HepG2 (cell line): ENCODE results near the gene NCS1. TPM values are rescaled to one million over a fixed set of nuclear protein-coding genes. Genes with fewer than 3 reads are reported as not detected.

ENCODE experiments used
- ATAC-seq: fragments of 200-7000 bp; cut with Tn5 transposase; 3 replicates; pipeline ENCODE4 v1.9.1; 2020; ENCODE audit warnings: mild to moderate bottlenecking, moderate library complexity
- BruUV-seq: library from RNA; stranded (reverse); fragments of 400-500 nt; replicated peaks from 2 replicates; lab custom pipeline; 2021; lab: Mats Ljungman, UMichigan
- CTCF ChIA-PET: fragments of 300-600 bp; formaldehyde crosslinking; extraction: SDS; loops from one replicate; lab custom pipeline; 2021; ENCODE audit warnings: low total read pairs, inconsistent platforms, low intra/inter-chr PET ratio; lab: Yijun Ruan, JAX
- POLR2A ChIA-PET: fragments of 350-600 bp; sonication (Branson Sonifier 250); formaldehyde crosslinking; loops from one replicate; lab custom pipeline; 2020; ENCODE audit warnings: antibody characterized with exemption, inconsistent platforms; lab: Yijun Ruan, JAX
- DNase-seq: peaks from one replicate; pipeline ENCODE4 v3.0.0-alpha.2; 2015; ENCODE audit warnings: low spot score
- FAIRE-seq: peaks from 3 replicates; lab custom pipeline; 2011; peaks lifted over from hg19 to GRCh38; lab: Jason Lieb, UNC
- H2AFZ ChIP-seq: one replicate; pipeline ENCODE4 v1.6.1; 2011; ENCODE audit warnings: low read length, inconsistent platforms
- H3K27ac ChIP-seq: fragments of 300-600 bp; 3 replicates; pipeline ENCODE4 v1.8.0; 2011; ENCODE audit warnings: mixed run types, mild to moderate bottlenecking, mixed read lengths, low read length, inconsistent platforms; ENCODE audit not compliant: insufficient read depth; ENCODE audit errors: extremely low read length
- H3K27me3 ChIP-seq, 2 experiments: fragments of 200-600 bp in 1 of 2; 2 replicates in 1 of 2; 3 replicates in 1 of 2; pipeline versions ENCODE4 v1.6.0 to v1.8.0; 2011; ENCODE audit warnings: low read length in 2 of 2, mild to moderate bottlenecking in 2 of 2, moderate library complexity in 2 of 2, inconsistent platforms in 1 of 2; ENCODE audit not compliant: insufficient read depth in 2 of 2, control insufficient read depth in 1 of 2
- H3K36me3 ChIP-seq, 2 experiments: fragments of 200-600 bp in 1 of 2; replicated peaks in 1 of 2; 2 replicates in 1 of 2; 3 replicates in 1 of 2; pipeline versions ENCODE4 v1.5.1 to v1.8.0; 2011; ENCODE audit warnings: low read length in 2 of 2, inconsistent platforms in 1 of 2; ENCODE audit not compliant: insufficient read depth in 2 of 2, control insufficient read depth in 1 of 2
- H3K4me1 ChIP-seq: 2 replicates; pipeline ENCODE4 v1.5.1; 2012; ENCODE audit warnings: low read length, inconsistent platforms; ENCODE audit not compliant: insufficient read depth
- H3K4me2 ChIP-seq: 2 replicates; pipeline ENCODE4 v1.6.0; 2011; ENCODE audit warnings: low read depth, low read length, inconsistent platforms
- H3K4me3 ChIP-seq, 3 experiments: fragments of 200-600 bp in 1 of 3; sonication (generic), shearing (Covaris generic) in 1 of 3; replicated peaks in 1 of 3; 2 replicates each; pipeline ENCODE4 v1.5.1; 2011 to 2016; ENCODE audit warnings: low read length in 3 of 3, inconsistent platforms in 2 of 3, low read depth in 2 of 3, mild to moderate bottlenecking in 2 of 3, control low read depth in 1 of 3, mixed read lengths in 1 of 3; ENCODE audit not compliant: insufficient read depth in 1 of 3
- H3K79me2 ChIP-seq: one replicate; pipeline ENCODE4 v1.6.1; 2011; ENCODE audit warnings: low read length, inconsistent platforms; ENCODE audit not compliant: insufficient read depth
- H3K9ac ChIP-seq: 2 replicates; pipeline ENCODE4 v1.6.0; 2011; ENCODE audit warnings: mild to moderate bottlenecking, low read depth, low read length, inconsistent platforms; ENCODE audit not compliant: insufficient read depth
- H3K9me3 ChIP-seq: 2 replicates; pipeline ENCODE4 v1.5.1; 2012; ENCODE audit warnings: mild to moderate bottlenecking, low read length
- H4K20me1 ChIP-seq: 2 replicates; pipeline ENCODE4 v1.6.0; 2011; ENCODE audit warnings: inconsistent platforms, mild to moderate bottlenecking, low read length, moderate library complexity; ENCODE audit not compliant: insufficient read depth
- LCORL ChIP-seq, 2 experiments: fragments of 450-650 bp in 1 of 2; sonication (generic) in 1 of 2; formaldehyde crosslinking in 1 of 2; IDR thresholded peaks; 2 replicates each; pipeline versions ENCODE4 v1.5.0 to v1.6.1; 2017 to 2020; ENCODE audit warnings: antibody characterized with exemption in 1 of 2, missing genetic modification reagents in 1 of 2
- ZSCAN31 ChIP-seq: sonication (generic); formaldehyde crosslinking; IDR thresholded peaks from 2 replicates; pipeline ENCODE4 v1.5.0; 2020; ENCODE audit warnings: low read depth, mild to moderate bottlenecking, missing genetic modification reagents
- WGBS: methylation state at CpG from one replicate; pipeline ENCODE4 v1.1.6; 2017; ENCODE audit warnings: low lambda C conversion rate; 5-methylcytosine and 5-hydroxymethylcytosine counted together
- in situ Hi-C: cut with HindIII; loops from 2 replicates; pipeline ENCODE4 v1.10.0; 2017; ENCODE audit warnings: low pct_unique_long_range_greater_than_20kb; ENCODE audit not compliant: extremely low pct_ligation_motif_present
- intact Hi-C: fragments of 100-400 bp; cut with micrococcal nuclease; formaldehyde crosslinking; loops from one replicate; pipeline ENCODE4 v1.10.0; 2022; ENCODE audit not compliant: unreplicated experiment
- polyA plus RNA-seq, 8 experiments: library from polyadenylated mRNA; depleted of rRNA in 3 of 8; stranded (reverse) in 7 of 8; unstranded in 1 of 8; fragments of >200 nt; fragmentation: Illumina TruSeq in 4 of 8; extraction: Trizol in 4 of 8; gene quantifications; 2 replicates each; pipeline versions ENCODE4 v1.2.1 to v1.2.3, GENCODE V29; 2011 to 2016; ENCODE audit warnings: low read depth in 4 of 8, missing spikeins in 1 of 8, mixed read lengths in 1 of 8; ENCODE audit not compliant: insufficient read depth in 1 of 8
- total RNA-seq, 5 experiments: library from RNA; depleted of rRNA; stranded (reverse); fragments of >200 nt; fragmentation: Illumina TruSeq; extraction: Trizol; gene quantifications; 2 replicates each; pipeline ENCODE4 v1.2.3, GENCODE V29; 2016; ENCODE audit warnings: low read depth in 1 of 5
- TF ChIP-seq, protein P1 (sequence below): IDR thresholded peaks from 2 replicates; pipeline ENCODE4 v1.6.1; 2016
- TF ChIP-seq, protein P2 (sequence below): sonication (generic); formaldehyde crosslinking; IDR thresholded peaks from 2 replicates; pipeline ENCODE4 v1.9.0; 2021; ENCODE audit warnings: missing genetic modification reagents, borderline replicate concordance
- TF ChIP-seq, protein P3 (sequence below): IDR thresholded peaks from 2 replicates; pipeline ENCODE4 v1.6.1; 2016; ENCODE audit warnings: missing compliant biosample characterization, missing genetic modification reagents, borderline replicate concordance

The NCS1 gene
- total and polyA plus RNA-seq, 2 of the 13 experiments (the other 11 are each of a cell fraction or from before 2014, with no cell fraction given): 4.7 to 6.1 TPM

DNA sequence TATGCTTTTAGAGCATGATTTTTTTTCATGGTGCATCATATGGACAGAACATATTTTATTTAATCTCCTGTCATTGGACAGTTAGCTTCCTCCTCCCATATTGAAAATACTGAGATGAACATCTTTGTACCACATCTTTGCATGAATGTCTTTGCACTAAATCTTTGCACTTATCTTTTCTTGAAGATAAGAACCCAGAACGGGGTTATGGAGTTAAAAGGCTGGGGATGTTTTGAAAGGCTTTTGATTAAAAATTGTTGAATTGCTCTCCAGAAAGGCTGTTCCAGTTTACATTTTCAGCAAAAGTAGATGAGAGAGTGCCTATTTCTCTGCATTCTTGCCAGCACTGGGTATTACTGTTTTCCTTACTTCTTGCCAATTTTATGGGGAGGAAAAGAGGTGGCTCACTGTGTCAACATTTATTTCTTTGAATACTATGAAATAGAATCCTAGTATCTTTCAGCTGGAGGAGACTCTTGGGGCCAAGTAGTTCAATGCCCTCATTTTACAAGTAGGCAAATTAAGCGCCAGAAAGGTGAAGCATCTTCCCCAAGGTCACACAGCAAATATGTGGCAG lies 7.2 kb downstream of the NCS1 start:
- H3K27me3 ChIP-seq: no peaks in the 10 kb centered on the region
- no peaks in the 10 kb centered on the region for H3K9me3 ChIP-seq
- TF ChIP-seq, protein P1, sequence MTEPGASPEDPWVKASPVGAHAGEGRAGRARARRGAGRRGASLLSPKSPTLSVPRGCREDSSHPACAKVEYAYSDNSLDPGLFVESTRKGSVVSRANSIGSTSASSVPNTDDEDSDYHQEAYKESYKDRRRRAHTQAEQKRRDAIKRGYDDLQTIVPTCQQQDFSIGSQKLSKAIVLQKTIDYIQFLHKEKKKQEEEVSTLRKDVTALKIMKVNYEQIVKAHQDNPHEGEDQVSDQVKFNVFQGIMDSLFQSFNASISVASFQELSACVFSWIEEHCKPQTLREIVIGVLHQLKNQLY (CRISPR knock-in tag): no peak
- TF ChIP-seq ZSCAN31 (CRISPR knock-in tag) (no peak), LCORL (IDR thresholded peaks at IDR 0.05) (no peak), LCORL (CRISPR knock-in tag; IDR thresholded peaks at IDR 0.05) (no peak)
- TF ChIP-seq, protein P2, sequence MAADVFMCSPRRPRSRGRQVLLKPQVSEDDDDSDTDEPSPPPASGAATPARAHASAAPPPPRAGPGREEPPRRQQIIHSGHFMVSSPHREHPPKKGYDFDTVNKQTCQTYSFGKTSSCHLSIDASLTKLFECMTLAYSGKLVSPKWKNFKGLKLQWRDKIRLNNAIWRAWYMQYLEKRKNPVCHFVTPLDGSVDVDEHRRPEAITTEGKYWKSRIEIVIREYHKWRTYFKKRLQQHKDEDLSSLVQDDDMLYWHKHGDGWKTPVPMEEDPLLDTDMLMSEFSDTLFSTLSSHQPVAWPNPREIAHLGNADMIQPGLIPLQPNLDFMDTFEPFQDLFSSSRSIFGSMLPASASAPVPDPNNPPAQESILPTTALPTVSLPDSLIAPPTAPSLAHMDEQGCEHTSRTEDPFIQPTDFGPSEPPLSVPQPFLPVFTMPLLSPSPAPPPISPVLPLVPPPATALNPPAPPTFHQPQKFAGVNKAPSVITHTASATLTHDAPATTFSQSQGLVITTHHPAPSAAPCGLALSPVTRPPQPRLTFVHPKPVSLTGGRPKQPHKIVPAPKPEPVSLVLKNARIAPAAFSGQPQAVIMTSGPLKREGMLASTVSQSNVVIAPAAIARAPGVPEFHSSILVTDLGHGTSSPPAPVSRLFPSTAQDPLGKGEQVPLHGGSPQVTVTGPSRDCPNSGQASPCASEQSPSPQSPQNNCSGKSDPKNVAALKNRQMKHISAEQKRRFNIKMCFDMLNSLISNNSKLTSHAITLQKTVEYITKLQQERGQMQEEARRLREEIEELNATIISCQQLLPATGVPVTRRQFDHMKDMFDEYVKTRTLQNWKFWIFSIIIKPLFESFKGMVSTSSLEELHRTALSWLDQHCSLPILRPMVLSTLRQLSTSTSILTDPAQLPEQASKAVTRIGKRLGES: no peak
- TF ChIP-seq, protein P3, sequence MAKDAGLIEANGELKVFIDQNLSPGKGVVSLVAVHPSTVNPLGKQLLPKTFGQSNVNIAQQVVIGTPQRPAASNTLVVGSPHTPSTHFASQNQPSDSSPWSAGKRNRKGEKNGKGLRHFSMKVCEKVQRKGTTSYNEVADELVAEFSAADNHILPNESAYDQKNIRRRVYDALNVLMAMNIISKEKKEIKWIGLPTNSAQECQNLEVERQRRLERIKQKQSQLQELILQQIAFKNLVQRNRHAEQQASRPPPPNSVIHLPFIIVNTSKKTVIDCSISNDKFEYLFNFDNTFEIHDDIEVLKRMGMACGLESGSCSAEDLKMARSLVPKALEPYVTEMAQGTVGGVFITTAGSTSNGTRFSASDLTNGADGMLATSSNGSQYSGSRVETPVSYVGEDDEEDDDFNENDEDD (CRISPR knock-in tag): no peak
- no TSS peak for BruUV-seq
- H3K4me1 ChIP-seq: peaks cover 13% of the 10 kb centered on the region
- CTCF ChIA-PET: no interaction called here
- no peak overlapping the region for H3K9ac ChIP-seq
- no peak for ATAC-seq
- no peaks in the 10 kb centered on the region for H3K79me2 ChIP-seq
- no peak for DNase-seq
- no peak overlapping the region for H3K4me3 ChIP-seq
- no peak for FAIRE-seq
- intact Hi-C loops (no loop called here), in situ Hi-C loops (no loop called here)
- H3K36me3 ChIP-seq: no peaks in the 10 kb centered on the region
- WGBS: 83% methylated on average over 2 of the region's 2 CpGs
- no peak overlapping the region for H3K27ac ChIP-seq
- POLR2A ChIA-PET: no interaction called here
- no peaks in the 10 kb centered on the region for H4K20me1 ChIP-seq
- no peak overlapping the region for H2AFZ ChIP-seq
- H3K4me2 ChIP-seq: no peak overlapping the region
